Activated CD8-positive, alpha-beta memory T cell treated with anti-CD3 and anti-CD28 coated beads for 24 hours (primary cell): ENCODE measurements around the gene SLC22A2.

Experiments
- DNase-seq: peaks from one replicate; pipeline ENCODE4 v3.0.0-alpha.2; 2020

The SLC22A2 gene

GRCh38 chr6:160273196-160273595 is 14.6 kb upstream of the SLC22A2 start:
- no peak for DNase-seq

GRCh38 chr6:160272707-160273106 is 14.1 kb upstream of the SLC22A2 start:
- DNase-seq: no peak

DNA sequence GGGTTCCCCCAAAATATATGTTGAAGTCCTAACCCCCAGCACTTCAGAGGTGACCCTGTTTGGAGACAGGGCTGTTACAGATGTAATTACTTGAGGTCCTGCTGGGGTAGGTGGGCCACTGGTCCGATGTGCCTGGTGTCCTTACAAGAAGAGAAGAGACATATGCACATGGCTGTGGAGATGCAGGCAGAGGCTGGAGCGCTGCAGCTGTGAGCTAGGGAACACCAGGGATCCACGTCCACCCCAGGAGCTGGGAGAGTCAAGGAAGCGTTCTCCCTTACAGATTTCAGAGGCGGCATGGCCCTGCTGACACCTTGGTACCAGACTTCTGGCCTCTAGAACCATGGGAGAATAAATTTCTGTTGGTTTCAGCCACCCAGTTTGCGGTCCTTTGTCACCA is 11.7 kb upstream of the SLC22A2 start:
- DNase-seq: no peak

- no peak for DNase-seq
These were observed 11.2 kb upstream of the SLC22A2 start for GRCh38 chr6:160269771-160270170.

GRCh38 chr6:160269023-160269521 is 10.5 kb upstream of the SLC22A2 start:
- DNase-seq: no peak

DNA sequence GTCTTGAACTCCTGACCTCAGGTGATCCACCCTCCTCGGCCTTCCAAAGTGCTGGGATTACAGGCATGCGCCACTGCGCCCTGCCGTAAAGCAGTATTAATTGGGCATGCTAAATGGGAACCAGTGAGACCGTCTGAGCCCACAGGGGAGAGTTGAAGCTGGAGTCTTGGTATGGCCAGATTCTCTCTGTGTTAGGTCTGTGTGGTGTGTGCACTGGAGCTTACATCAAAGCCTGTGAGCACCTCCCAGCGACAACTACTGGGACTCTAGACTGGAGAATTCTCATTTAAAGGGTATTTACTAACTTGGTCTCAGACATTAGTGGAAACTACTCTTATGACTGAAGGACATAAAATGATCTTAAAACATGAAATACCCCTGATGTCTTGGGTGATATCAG is 8.5 kb upstream of the SLC22A2 start:
- DNase-seq: no peak

DNA sequence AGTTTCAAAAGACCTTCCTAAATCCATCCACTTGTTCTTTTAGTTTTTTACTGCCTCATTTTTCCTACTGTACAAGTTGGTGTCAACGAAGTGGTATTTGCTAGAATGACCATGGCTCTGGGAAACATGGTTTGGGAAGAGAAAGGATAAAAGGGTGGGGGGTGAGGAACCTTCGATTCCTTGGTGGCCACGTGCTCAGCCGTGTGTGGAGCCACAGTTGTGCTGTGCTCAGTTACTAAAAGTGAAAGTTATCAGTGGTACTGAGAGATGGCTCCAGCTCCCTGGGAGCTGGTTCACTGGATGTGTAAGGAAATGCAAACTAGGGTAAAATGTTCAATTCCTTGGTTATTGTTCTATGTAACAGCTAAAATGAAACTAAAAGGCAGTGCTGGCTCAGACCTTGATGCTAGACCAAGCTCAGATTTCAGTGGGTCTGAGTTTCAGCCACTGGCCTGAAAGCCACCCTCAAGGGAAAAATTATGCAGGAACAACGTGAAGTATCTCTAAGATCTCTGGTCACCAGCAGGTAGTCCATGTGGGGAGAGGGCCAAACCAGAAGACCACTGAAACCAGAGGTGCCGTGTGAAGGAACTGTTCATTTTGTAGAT is 7.4 kb upstream of the SLC22A2 start:
- no peak for DNase-seq

GRCh38 chr6:160264061-160264612 is 5.5 kb upstream of the SLC22A2 start:
- no peak for DNase-seq

- DNase-seq: no peak
These were observed 4.7 kb upstream of the SLC22A2 start for GRCh38 chr6:160263196-160263939.

- DNase-seq: no peak
These were observed 3.5 kb upstream of the SLC22A2 start for GRCh38 chr6:160261991-160262680.

DNA sequence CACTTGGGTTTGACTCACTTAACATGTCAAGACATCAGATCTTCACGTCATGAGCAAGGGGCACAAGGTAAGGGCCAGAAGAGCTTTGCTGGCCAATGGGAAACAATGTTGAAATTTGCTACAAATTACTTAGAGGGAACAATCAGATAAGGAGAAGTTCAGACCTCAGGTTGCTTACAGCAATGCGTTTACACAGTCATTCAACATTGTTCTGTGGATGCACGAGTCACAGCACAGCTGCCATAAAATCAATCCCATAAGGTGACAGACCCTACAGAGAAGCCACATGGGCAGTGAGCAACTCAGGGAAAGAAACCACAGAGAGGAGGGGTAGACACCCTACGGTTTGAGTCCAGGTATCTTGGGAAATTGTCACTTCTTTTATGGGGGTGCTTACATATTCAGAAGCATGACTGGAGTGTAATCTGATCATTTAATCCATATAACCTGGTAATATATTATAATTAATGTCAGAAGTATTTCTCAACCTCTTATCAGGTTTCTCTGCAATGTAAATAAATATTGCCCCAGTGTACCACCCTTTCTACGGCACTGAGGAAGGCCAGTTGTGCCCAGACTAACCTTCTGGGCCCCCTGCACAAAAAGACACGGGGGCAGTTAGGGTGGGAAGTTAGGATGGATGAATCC is 2.3 kb upstream of the SLC22A2 start:
- no peak for DNase-seq

DNA sequence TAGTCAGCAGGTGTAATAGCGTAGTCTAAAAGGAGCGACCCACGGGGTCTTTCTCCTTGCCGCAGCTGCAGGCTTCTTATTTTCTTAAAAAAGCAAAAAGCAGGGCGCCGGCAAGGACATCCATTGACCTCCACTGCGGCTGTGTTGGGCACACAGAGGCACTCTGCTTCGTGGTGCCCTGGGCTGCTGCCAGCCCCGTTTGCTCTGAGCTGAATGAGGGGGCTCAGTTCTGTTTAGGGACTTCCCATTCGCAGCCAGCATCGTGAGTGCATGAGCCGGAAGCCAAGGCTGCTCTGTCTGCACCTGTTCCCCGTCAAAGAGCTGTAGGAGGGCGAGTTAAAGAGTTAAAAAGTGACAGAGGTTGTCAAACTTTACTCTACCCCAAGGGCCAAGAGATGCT is 1.7 kb upstream of the SLC22A2 start:
- DNase-seq: no peak

- DNase-seq: no peak
These were observed 977 bp upstream of the SLC22A2 start for GRCh38 chr6:160259598-160259997.

DNA sequence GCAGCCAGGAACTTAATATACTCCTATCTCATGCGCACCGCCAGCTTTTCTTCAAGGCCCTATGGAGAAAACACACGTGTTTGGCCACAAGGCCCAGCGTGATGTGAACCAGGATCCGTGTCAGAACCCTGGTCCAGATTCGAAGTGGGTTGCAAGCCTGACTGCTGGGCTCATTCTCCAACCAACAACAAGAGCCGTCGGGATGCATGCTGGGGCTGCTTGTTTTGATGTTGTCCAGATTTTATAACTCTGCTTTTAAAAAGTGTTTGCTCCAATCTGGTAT is 463 bp upstream of the SLC22A2 start:
- DNase-seq: no peak

DNA sequence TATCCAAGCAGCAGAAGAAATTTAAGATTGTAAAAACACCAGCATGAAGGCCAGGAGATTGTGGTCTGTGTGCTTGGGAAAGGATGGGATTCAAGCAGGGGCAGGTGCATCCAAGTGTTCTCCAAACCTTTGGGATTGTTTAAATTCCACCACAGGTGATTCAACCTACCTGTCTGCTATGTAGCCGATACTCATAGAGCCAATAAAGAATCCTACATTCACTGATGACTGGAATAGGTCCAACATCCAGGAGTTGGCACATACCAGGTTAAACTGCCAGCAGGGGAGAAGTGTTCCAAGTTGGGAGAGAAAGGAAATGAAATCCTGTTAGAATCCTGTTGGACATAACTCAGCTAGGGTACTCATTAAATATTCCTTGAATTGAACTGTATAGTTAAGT is 2.2 kb downstream of the SLC22A2 start:
- no peak for DNase-seq

DNA sequence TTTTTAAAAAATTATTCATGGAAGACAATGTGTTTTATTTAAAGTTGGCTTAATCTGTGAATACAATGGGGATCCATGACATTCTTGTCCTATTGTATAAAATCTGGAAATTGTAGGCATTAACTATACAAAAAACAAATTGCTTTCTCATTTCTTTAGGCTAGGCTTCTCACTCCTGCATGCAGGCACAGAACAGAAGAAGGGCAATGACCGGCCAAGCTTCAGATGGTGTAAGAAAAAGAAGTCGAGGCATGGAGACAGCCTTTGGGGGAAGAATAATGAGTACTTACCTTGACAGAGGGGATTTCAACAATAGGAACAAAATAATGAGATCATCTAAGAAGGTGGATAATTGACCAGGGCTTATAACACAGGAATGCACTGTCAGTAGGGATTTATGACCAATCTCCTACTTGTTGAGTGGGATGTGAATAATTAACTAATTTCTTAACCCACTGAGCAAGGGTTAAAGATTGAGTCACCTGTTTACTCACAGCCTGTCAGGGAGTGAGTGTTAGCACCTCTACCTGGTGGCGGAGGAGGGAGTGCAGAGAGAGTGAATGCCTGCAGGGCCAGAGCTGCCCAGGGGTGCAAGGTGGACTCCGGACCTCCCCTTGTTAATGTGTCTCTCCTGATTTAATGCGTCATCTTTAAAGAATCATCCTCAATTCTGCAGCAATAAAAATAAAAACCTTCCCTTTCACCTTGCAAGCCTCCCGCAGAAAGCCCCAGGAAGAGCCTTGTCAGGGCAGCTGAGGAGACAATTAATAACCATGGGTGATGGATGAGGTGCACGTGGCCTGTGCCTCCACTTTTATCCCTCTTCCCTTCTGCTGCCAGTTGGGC is 3.9 kb downstream of the SLC22A2 start:
- DNase-seq: no peak

GRCh38 chr6:160253714-160254113 is 4.9 kb downstream of the SLC22A2 start:
- no peak for DNase-seq

DNA sequence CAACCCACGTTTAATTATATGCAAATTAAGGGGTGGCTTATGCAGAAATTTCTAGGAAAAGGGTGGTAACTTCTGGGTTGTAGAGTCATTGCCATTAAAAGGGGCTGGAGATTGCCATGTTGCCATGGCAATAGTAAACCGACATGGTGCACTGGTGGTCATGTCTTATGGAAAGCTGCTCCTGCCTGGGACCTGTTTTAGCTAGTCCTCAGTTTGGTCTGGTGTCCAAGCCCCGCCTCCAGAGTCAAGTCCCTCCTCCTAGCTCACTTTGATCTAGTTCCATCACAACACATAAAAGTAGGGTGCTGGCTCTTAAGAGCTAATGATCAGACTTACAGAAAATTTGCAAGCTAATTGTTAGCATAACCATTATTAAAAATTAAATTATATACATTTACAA is 5.3 kb downstream of the SLC22A2 start:
- DNase-seq: no peak

DNA sequence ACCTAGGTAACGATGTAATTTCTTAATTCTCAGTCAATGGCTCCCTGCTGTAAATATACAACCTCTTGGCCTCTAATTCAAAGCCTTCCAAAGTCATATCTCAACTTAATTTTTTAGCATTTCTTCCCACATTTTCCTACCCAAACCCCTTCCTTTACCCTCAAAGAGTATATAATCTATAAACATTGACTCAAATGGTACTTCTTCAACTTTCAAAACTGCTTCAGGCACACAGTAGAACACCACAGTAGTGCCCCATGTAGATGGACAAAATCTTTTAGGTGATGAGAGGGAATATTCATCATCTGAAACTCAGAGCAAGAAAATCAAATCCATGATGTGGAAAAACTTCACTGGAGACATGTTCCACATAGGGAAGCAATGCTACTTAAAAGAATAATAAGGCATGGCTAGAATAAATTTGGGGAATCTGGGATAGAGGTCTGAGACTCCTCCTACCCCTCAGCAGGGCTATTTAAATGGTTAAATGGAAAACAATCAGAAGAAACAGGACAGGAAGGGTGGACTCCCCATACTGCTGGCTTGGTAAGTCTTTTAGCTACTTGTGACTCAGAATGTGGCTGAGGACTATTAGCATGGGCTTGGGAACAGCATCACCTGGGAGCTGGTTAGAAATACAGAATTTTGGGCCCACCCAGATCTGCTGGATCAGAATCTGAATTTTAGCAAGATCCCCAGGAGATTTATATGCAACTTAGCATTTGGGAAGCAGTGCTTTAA is 6.4 kb downstream of the SLC22A2 start:
- DNase-seq: no peak

GRCh38 chr6:160249671-160250070 is 8.9 kb downstream of the SLC22A2 start:
- DNase-seq: no peak

DNA sequence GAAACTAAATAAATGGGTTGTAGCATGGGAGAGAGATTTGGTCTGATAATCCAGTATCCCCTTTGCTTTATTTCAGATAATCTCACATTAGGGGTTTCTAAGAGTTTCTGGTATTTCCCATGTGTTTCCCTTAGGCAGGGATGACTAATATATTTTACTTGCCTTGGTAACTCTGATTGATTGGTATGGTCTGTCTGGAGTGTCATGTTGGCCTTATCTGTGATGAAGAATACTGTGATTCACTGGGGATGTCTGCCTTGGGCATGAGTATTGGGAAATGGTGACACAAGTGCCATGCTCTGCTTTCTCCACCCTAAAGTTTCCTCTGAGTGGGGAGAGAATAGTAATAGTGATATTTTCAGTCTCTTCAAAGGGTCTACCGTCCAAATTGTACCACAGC is 10.1 kb downstream of the SLC22A2 start:
- DNase-seq: no peak

- no peak for DNase-seq
These were observed 11.2 kb downstream of the SLC22A2 start for GRCh38 chr6:160247457-160247883.
